GM12875 (cell line): ENCODE data around the gene SHD.
"Not testable (repeated sequence)": the region's sequence is repeated elsewhere in the genome, so short reads cannot be mapped to it uniquely, and the experiment has no call there.

Source experiments
- H3K4me3 ChIP-seq: one replicate; pipeline ENCODE4 v1.5.1; 2011; ENCODE audit warnings: low read depth, low read length, control low read depth
- CTCF ChIP-seq: IDR thresholded peaks from 2 replicates; pipeline ENCODE4 v1.5.1; 2011; ENCODE audit warnings: low read depth, mild to moderate bottlenecking, control low read depth, inconsistent platforms, low read length, moderate library complexity, borderline replicate concordance; ENCODE audit not compliant: insufficient read depth

The SHD gene

GRCh38 chr19:4284974-4285373 is 5.9 kb downstream of the SHD start:
- H3K4me3 ChIP-seq: no peak overlapping the region
- TF ChIP-seq CTCF: no peak

GRCh38 chr19:4286141-4286540 is 7.1 kb downstream of the SHD start:
- H3K4me3 ChIP-seq: not testable (repeated sequence)

GRCh38 chr19:4288091-4288777 is 9.2 kb downstream of the SHD start:
- TF ChIP-seq CTCF: no peak
- no peak overlapping the region for H3K4me3 ChIP-seq

GRCh38 chr19:4291184-4291732 is 12.2 kb downstream of the SHD start:
- H3K4me3 ChIP-seq: no peak overlapping the region
- no peak for TF ChIP-seq CTCF

GRCh38 chr19:4292515-4292914 is 13.4 kb downstream of the SHD start:
- H3K4me3 ChIP-seq: no peak overlapping the region
- TF ChIP-seq CTCF: no peak

- no peak overlapping the region for H3K4me3 ChIP-seq
- TF ChIP-seq CTCF: no peak
Measured at GRCh38 chr19:4294389-4294788, 15.3 kb downstream of the SHD start.

- TF ChIP-seq CTCF: no peak
- H3K4me3 ChIP-seq: no peak overlapping the region
Measured at GRCh38 chr19:4295972-4296771, 17.1 kb downstream of the SHD start.
